ENCODE measurements around the gene FMNL2. TPM values are rescaled to one million over a fixed set of nuclear protein-coding genes. Genes with fewer than 3 reads are reported as not detected.

FMNL2 gene
- polyA plus RNA-seq, 3 donors, result 0.28 to 3.2 (median 0.71) TPM

GRCh38 chr2:152339556-152340286, 4.7 kb downstream of the FMNL2 start:
- peaks cover 12 to 18% of the 10 kb centered on the region in 2 donors for H3K4me1 ChIP-seq (ENCODE audit: control insufficient read depth in 1 of 2, insufficient read depth in 2 of 2, low read length in 2 of 2)
- no peak overlapping the region for H2AFZ ChIP-seq (ENCODE audit: insufficient read depth, low read depth, low read length, poor library complexity, severe bottlenecking)
- no peak overlapping the region for H3K9ac ChIP-seq (ENCODE audit: insufficient read depth, low read length, poor library complexity, severe bottlenecking)
- H3K4me1 Mint-ChIP-seq, result peaks cover 20% of the 10 kb centered on the region
- peaks cover 22 to 27% of the 10 kb centered on the region in 2 donors for H3K27me3 ChIP-seq (ENCODE audit: control insufficient read depth in 2 of 2, insufficient read depth in 2 of 2, low read length in 2 of 2)
- H3K9me3 ChIP-seq (replicated peaks in 1 of 2; ENCODE audit: control insufficient read depth in 1 of 2, insufficient read depth in 1 of 2, low read length in 2 of 2), result no peaks in the 10 kb centered on the region
- no peak overlapping the region for H3K4me2 ChIP-seq (replicated peaks; ENCODE audit: extremely low read depth, low read length, poor library complexity, severe bottlenecking)
- no peak overlapping the region for H3K27ac ChIP-seq (ENCODE audit: low read depth in 1 of 2, low read length in 2 of 2)
- H3K4me3 ChIP-seq (replicated peaks in 1 of 3; ENCODE audit: low read depth in 2 of 3, low read length in 3 of 3), result no peak overlapping the region
- no peak for TF ChIP-seq CTCF (IDR thresholded peaks at IDR 0.05)
- no peaks in the 10 kb centered on the region for H3K36me3 ChIP-seq (replicated peaks in 1 of 2; ENCODE audit: control insufficient read depth in 1 of 2, insufficient read depth in 2 of 2, low read length in 2 of 2)
- peaks cover 26 to 36% (median 28%) of the 10 kb centered on the region in 3 donors for H3K27me3 Mint-ChIP-seq (ENCODE audit: low read depth in 3 of 3)
- intact Hi-C loops (cut with micrococcal nuclease), result loop anchor here (10.0 kb wide), 2 partner anchors 295 to 1005 kb away; no protein-coding TSS in a partner anchor
- H4K20me1 ChIP-seq (ENCODE audit: insufficient read depth, low read length), result no peaks in the 10 kb centered on the region
- H3K4me3 Mint-ChIP-seq, result no peak overlapping the region
- peaks cover 3 to 6% of the 10 kb centered on the region in 2 donors for H3K36me3 Mint-ChIP-seq
- no CpG with 5 or more reads among the region's 2 CpGs for WGBS (ENCODE audit: insufficient coverage)
- no peaks in the 10 kb centered on the region for H3K79me2 ChIP-seq (ENCODE audit: insufficient read depth, low read length)
- H3K9me3 Mint-ChIP-seq, result peaks cover 0 to 3% (median 0%) of the 10 kb centered on the region in 7 donors
- no peak overlapping the region for H3K27ac Mint-ChIP-seq
- no peak for DNase-seq

GRCh38 chr2:152342259-152343046, 7.5 kb downstream of the FMNL2 start:
- Histone ChIP-seq H3K27ac (ENCODE audit: low read depth in 1 of 2, low read length in 2 of 2) (no peak overlapping the region), H3K4me2 (replicated peaks; ENCODE audit: extremely low read depth, low read length, poor library complexity, severe bottlenecking) (no peak overlapping the region), H3K4me3 (replicated peaks in 1 of 3; ENCODE audit: low read depth in 2 of 3, low read length in 3 of 3) (no peak overlapping the region), H3K9me3 (replicated peaks in 1 of 2; ENCODE audit: control insufficient read depth in 1 of 2, insufficient read depth in 1 of 2, low read length in 2 of 2) (no peaks in the 10 kb centered on the region), H3K9ac (ENCODE audit: insufficient read depth, low read length, poor library complexity, severe bottlenecking) (no peak overlapping the region), H3K79me2 (ENCODE audit: insufficient read depth, low read length) (no peaks in the 10 kb centered on the region), H3K4me1 (ENCODE audit: control insufficient read depth in 1 of 2, insufficient read depth in 2 of 2, low read length in 2 of 2) (no peaks in the 10 kb centered on the region), H4K20me1 (ENCODE audit: insufficient read depth, low read length) (no peaks in the 10 kb centered on the region), H2AFZ (ENCODE audit: insufficient read depth, low read depth, low read length, poor library complexity, severe bottlenecking) (no peak overlapping the region), H3K36me3 (replicated peaks in 1 of 2; ENCODE audit: control insufficient read depth in 1 of 2, insufficient read depth in 2 of 2, low read length in 2 of 2) (no peaks in the 10 kb centered on the region), H3K27me3 (ENCODE audit: control insufficient read depth in 2 of 2, insufficient read depth in 2 of 2, low read length in 2 of 2) (peaks cover 5 to 9% of the 10 kb centered on the region in 2 donors)
- Mint-ChIP-seq H3K27ac (no peak overlapping the region), H3K36me3 (no peaks in the 10 kb centered on the region), H3K4me1 (peaks cover 6% of the 10 kb centered on the region), H3K9me3 (no peaks in the 10 kb centered on the region), H3K27me3 (ENCODE audit: low read depth in 3 of 3) (peaks cover 10 to 11% (median 10%) of the 10 kb centered on the region in 3 donors), H3K4me3 (no peak overlapping the region)
- WGBS (ENCODE audit: insufficient coverage), result 90% methylated on average over 2 of the region's 4 CpGs
- DNase-seq, result no peak
- intact Hi-C loops (cut with micrococcal nuclease), result no loop called here
- TF ChIP-seq CTCF (IDR thresholded peaks at IDR 0.05), result no peak
